Lower leg skin (tissue), 3 donors: ENCODE measurements around the gene NDUFV3.

Experiments
- CTCF ChIP-seq, 3 donors: fragments of 450-650 bp; IDR thresholded peaks; one replicate each; pipeline ENCODE4 v1.5.1; 2016; ENCODE audit warnings: antibody characterized with exemption in 3 of 3, mild to moderate bottlenecking in 3 of 3, moderate library complexity in 2 of 3
- POLR2A ChIP-seq, 2 donors: fragments of 450-650 bp; IDR thresholded peaks; one replicate each; pipeline ENCODE4 v1.6.1; 2016 to 2017; ENCODE audit warnings: antibody characterized with exemption in 2 of 2, mild to moderate bottlenecking in 1 of 2, moderate library complexity in 1 of 2

DNA sequence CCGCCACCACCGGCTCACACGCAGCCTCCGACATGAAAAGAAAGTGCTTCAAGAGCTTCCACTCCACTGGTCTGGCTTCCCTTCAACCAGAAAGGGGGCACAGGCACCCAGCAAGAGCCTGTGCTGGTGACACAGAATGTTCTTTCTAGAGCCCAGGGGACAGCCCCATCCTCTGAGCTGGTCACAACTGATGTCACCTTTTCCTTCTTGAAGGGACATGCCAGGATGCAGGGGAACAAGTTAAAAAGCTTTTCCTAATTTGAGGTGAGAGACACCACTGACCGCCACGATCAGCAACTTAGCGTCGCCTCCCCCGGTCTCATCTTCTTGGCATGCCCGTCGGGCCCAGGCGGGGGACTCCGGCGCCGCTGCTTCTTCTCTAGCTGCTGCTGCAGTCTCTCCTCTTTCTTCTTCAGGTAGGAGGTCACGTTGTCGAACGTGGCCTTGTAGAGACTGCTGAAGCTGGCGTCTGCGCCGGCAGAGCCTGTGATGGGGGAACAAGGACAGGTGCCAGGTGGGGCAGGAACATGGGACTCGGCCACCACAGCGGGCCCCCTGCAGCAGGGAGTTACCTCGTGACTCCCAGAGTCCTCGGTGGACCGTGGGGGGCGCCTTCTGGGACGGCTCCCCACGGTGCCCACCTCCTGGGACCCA lies 43.2 kb upstream of the NDUFV3 start:
- no peak for TF ChIP-seq CTCF (IDR thresholded peaks at IDR 0.05)
- TF ChIP-seq POLR2A (IDR thresholded peaks at IDR 0.05): no peak
